ENCODE measurements around the gene TXLNG. TPM values are rescaled to one million over a fixed set of nuclear protein-coding genes. Genes with fewer than 3 reads are reported as not detected.

TXLNG gene
- total and polyA plus RNA-seq, 2 of the 4 experiments (the other 2 are of a cell fraction) = 7.0 to 9.7 TPM

GRCh38 chrX:16855363-16856075 is 69.3 kb downstream of the TXLNG start:
- POLR2A ChIA-PET (ENCODE audit: unreplicated experiment) = no interaction called here
- peaks cover 3% of the 10 kb centered on the region; the same call in 1 of the 2 replicates for H3K9me1 ChIP-seq (ENCODE audit: insufficient read depth, low read length)

More at GRCh38 chrX:16855363-16856075, 69.3 kb downstream of the TXLNG start:
- Histone ChIP-seq H3K14ac (replicated peaks; ENCODE audit: low read depth, low read length) (no peak overlapping the region), H3K18ac (ENCODE audit: low read depth, low read length) (no peak overlapping the region), H3K4ac (ENCODE audit: low read depth, low read length) (no peak overlapping the region), H4K20me1 (ENCODE audit: insufficient read depth, low read length) (peaks cover 11% of the 10 kb centered on the region; the same call in 1 of the 2 replicates), H4K91ac (ENCODE audit: insufficient read depth, low read depth, low read length) (no peak overlapping the region), H2BK15ac (ENCODE audit: low read depth, low read length) (no peak overlapping the region), H3K4me2 (ENCODE audit: low read depth, low read length) (no peak overlapping the region), H3K4me1 (ENCODE audit: control insufficient read depth, insufficient read depth, low read length) (no peaks in the 10 kb centered on the region), H4K8ac (ENCODE audit: low read depth in 2 of 2, low read length in 2 of 2) (no peak overlapping the region), H3K4me3 (ENCODE audit: insufficient read depth, low read depth, low read length) (no peak overlapping the region), H2BK120ac (ENCODE audit: low read depth, low read length) (no peak overlapping the region), H2AK5ac (ENCODE audit: low read depth, low read length) (peak overlapping the region; percentile 13), H2AK9ac (replicated peaks; ENCODE audit: low read depth, low read length, poor library complexity) (no peak overlapping the region), H3K79me1 (ENCODE audit: low read depth in 1 of 2, low read length in 2 of 2) (peaks cover 9 to 23% of the 10 kb centered on the region in 2 experiments; a peak in 2 of 4 replicates), H3K27ac (ENCODE audit: insufficient read depth, low read length) (no peak overlapping the region), H2BK20ac (ENCODE audit: low read depth, low read length) (no peak overlapping the region), H3K9ac (ENCODE audit: low read depth, low read length) (no peak overlapping the region), H3K56ac (ENCODE audit: extremely low read depth, insufficient read depth, low read length) (no peak overlapping the region), H2BK5ac (ENCODE audit: low read depth, low read length, poor library complexity, severe bottlenecking) (peak overlapping the region; percentile 26), H3K9me3 (ENCODE audit: control insufficient read depth, insufficient read depth, low read length) (peaks cover 2% of the 10 kb centered on the region), H3K27me3 (ENCODE audit: control insufficient read depth, insufficient read depth, low read length) (no peaks in the 10 kb centered on the region), H2AFZ (replicated peaks; ENCODE audit: low read length, poor library complexity) (no peak overlapping the region), H3K36me3 (ENCODE audit: control insufficient read depth, insufficient read depth, low read length) (peaks cover 30% of the 10 kb centered on the region), H4K5ac (ENCODE audit: low read depth, low read length) (no peak overlapping the region), H3K23ac (ENCODE audit: low read depth, low read length) (no peak overlapping the region)
- no peak for DNase-seq
- dilution Hi-C loops (cut with HindIII; ENCODE audit: low sequenced_read_pairs, unreplicated experiment) (no loop called here), in situ Hi-C loops (cut with MboI; ENCODE audit: low sequenced_read_pairs) (no loop called here), intact Hi-C loops (cut with micrococcal nuclease) (no loop called here)
- no CpG with 5 or more reads among the region's 5 CpGs for WGBS, 2 experiments (ENCODE audit: extremely low coverage in 2 of 2, insufficient read length in 1 of 2)
- TF ChIP-seq MXI1 (IDR thresholded peaks at IDR 0.05; ENCODE audit: borderline replicate concordance, low read depth, low read length) (no peak), MAFK (IDR thresholded peaks at IDR 0.05; ENCODE audit: low read depth, low read length) (no peak), ELK1 (IDR thresholded peaks at IDR 0.05; ENCODE audit: borderline replicate concordance, low read depth, low read length) (no peak), BHLHE40 (IDR thresholded peaks at IDR 0.05; ENCODE audit: low read depth, low read length) (no peak), RFX5 (IDR thresholded peaks at IDR 0.05; ENCODE audit: low read depth, low read length) (no peak), POLR2A (IDR thresholded peaks at IDR 0.05; ENCODE audit: low read depth, low read length) (no peak), MAZ (IDR thresholded peaks at IDR 0.05; ENCODE audit: borderline replicate concordance, low read depth, low read length) (no peak), RCOR1 (IDR thresholded peaks at IDR 0.05; ENCODE audit: insufficient replicate concordance, low read length) (no peak), USF2 (IDR thresholded peaks at IDR 0.05; ENCODE audit: low read depth, low read length) (no peak)
- CTCF ChIA-PET = no interaction called here
- no TSS peak for BruUV-seq (replicated peaks)
- no peak for ATAC-seq (ENCODE audit: low read depth)

All from IMR-90 (cell line).